OCI-LY7 (cell line): ENCODE data around the gene CHRNG.

ENCODE experiments used
- EZH2phosphoT487 ChIP-seq: fragments of 200-600 bp; sonication (generic); IDR thresholded peaks from 2 replicates; pipeline ENCODE4 v1.6.1; 2018; ENCODE audit warnings: low read depth, borderline replicate concordance, mild to moderate bottlenecking, mixed run types, antibody characterized with exemption, low read length, moderate library complexity, mixed read lengths
- TF ChIP-seq, protein P1 (sequence below): fragments of 200-600 bp; sonication (generic); conservative IDR thresholded peaks from 2 replicates; pipeline ENCODE4 v1.5.1; 2014; ENCODE audit warnings: mild to moderate bottlenecking, antibody characterized with exemption, low read length, moderate library complexity, mixed read lengths

GRCh38 chr2:232532419-232532818 is 7.1 kb upstream of the CHRNG start:
- TF ChIP-seq, protein P1, sequence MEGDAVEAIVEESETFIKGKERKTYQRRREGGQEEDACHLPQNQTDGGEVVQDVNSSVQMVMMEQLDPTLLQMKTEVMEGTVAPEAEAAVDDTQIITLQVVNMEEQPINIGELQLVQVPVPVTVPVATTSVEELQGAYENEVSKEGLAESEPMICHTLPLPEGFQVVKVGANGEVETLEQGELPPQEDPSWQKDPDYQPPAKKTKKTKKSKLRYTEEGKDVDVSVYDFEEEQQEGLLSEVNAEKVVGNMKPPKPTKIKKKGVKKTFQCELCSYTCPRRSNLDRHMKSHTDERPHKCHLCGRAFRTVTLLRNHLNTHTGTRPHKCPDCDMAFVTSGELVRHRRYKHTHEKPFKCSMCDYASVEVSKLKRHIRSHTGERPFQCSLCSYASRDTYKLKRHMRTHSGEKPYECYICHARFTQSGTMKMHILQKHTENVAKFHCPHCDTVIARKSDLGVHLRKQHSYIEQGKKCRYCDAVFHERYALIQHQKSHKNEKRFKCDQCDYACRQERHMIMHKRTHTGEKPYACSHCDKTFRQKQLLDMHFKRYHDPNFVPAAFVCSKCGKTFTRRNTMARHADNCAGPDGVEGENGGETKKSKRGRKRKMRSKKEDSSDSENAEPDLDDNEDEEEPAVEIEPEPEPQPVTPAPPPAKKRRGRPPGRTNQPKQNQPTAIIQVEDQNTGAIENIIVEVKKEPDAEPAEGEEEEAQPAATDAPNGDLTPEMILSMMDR: no peak
- no peak for TF ChIP-seq EZH2phosphoT487
